Esophagus squamous epithelium (tissue), 5 donors: ENCODE results near the gene SNCAIP. TPM values are rescaled to one million over a fixed set of nuclear protein-coding genes. Genes with fewer than 3 reads are reported as not detected.
"Not testable (repeated sequence)": the region's sequence is repeated elsewhere in the genome, so short reads cannot be mapped to it uniquely, and the experiment has no call there.

Experiments
- DNase-seq: peaks from one replicate; lab custom pipeline; 2025; lab: John Stamatoyannopoulos, UW
- H3K27ac ChIP-seq, 4 donors: fragments of 200-600 bp; sonication (generic); one replicate each; pipeline ENCODE4 v1.5.1; 2016 to 2019; ENCODE audit warnings: mild to moderate bottlenecking in 1 of 4
- H3K27me3 ChIP-seq, 4 donors: fragments of 200-600 bp; sonication (generic); 1 replicate in 3 of 4; 2 replicates in 1 of 4; pipeline versions ENCODE4 v1.5.1 to v1.6.0; 2017 to 2021; ENCODE audit warnings: antibody characterized with exemption in 1 of 4
- H3K36me3 ChIP-seq, 3 donors: fragments of 200-600 bp; sonication (generic); one replicate each; pipeline ENCODE4 v1.5.1; 2016 to 2019
- H3K4me1 ChIP-seq, 3 donors: fragments of 200-600 bp; sonication (generic); one replicate each; pipeline ENCODE4 v1.5.1; 2017 to 2019
- H3K4me3 ChIP-seq, 4 donors: fragments of 200-600 bp; sonication (generic); 1 replicate in 3 of 4; 2 replicates in 1 of 4; pipeline ENCODE4 v1.5.1; 2016 to 2019; ENCODE audit warnings: mild to moderate bottlenecking in 2 of 4, moderate library complexity in 1 of 4
- H3K9me3 ChIP-seq, 3 donors: fragments of 200-600 bp; sonication (generic); one replicate each; pipeline ENCODE4 v1.5.1; 2016 to 2019
- CTCF ChIP-seq, 6 experiments: fragments of 450-650 bp in 4 of 6; fragments of 200-600 bp in 2 of 6; sonication (generic) in 2 of 6; IDR thresholded peaks; one replicate each; pipeline ENCODE4 v1.5.1; 2016 to 2019; ENCODE audit warnings: antibody characterized with exemption in 6 of 6, mild to moderate bottlenecking in 4 of 6, moderate library complexity in 4 of 6
- POLR2A ChIP-seq, 4 donors: fragments of 450-650 bp; IDR thresholded peaks; one replicate each; pipeline ENCODE4 v1.6.1; 2017; ENCODE audit warnings: antibody characterized with exemption in 4 of 4, mild to moderate bottlenecking in 4 of 4, moderate library complexity in 3 of 4
- WGBS, 2 donors: methylation state at CpG; one replicate each; pipeline ENCODE4 v1.1.5; 2018; 5-methylcytosine and 5-hydroxymethylcytosine counted together
- intact Hi-C: fragments of 100-400 bp; cut with DNase I; formaldehyde crosslinking; loops from one replicate; pipeline ENCODE4 v1.15.0; 2022
- total RNA-seq, 4 donors: library from RNA; depleted of rRNA; stranded (reverse); fragments of >200 nt; gene quantifications; one replicate each; pipeline ENCODE4 v1.1.0, GENCODE V29; 2016
- donor health status: DM: yes; HTN: yes; CAD: no.

SNCAIP gene
- total RNA-seq, 4 donors from 2014 or later: 0.48 to 3.3 (median 2.3) TPM

GRCh38 chr5:122478741-122479442, 166.9 kb downstream of the SNCAIP start:
- Histone ChIP-seq H3K4me1 (peaks cover 0 to 27% (median 5%) of the 10 kb centered on the region in 3 donors), H3K9me3 (no peaks in the 10 kb centered on the region), H3K36me3 (no peaks in the 10 kb centered on the region), H3K27ac (peak overlapping the region; percentile 11 to 75 (median 34)), H3K27me3 (no peaks in the 10 kb centered on the region), H3K4me3 (no peak overlapping the region)
- TF ChIP-seq CTCF (IDR thresholded peaks at IDR 0.05) (no peak), POLR2A (IDR thresholded peaks at IDR 0.05) (no peak)
- no peak for DNase-seq
- WGBS, 2 donors: 65 to 69% methylated on average over 2 to 3 of the region's 3 CpGs
- intact Hi-C loops: no loop called here

- H3K27ac ChIP-seq: peak overlapping the region in 3 of 4 donors; percentile 11 to 75 (median 53)
- no peak for DNase-seq
- H3K27me3 ChIP-seq: no peaks in the 10 kb centered on the region
- H3K36me3 ChIP-seq: no peaks in the 10 kb centered on the region
- no peak overlapping the region for H3K4me3 ChIP-seq
- 29 to 33% methylated on average over 1 of the region's 1 CpG for WGBS, 2 donors
- intact Hi-C loops: no loop called here
- TF ChIP-seq CTCF (IDR thresholded peaks at IDR 0.05): no peak
- TF ChIP-seq POLR2A (IDR thresholded peaks at IDR 0.05): no peak
- peaks cover 0 to 26% (median 5%) of the 10 kb centered on the region in 3 donors for H3K4me1 ChIP-seq
- no peaks in the 10 kb centered on the region for H3K9me3 ChIP-seq
These were observed 168.1 kb downstream of the SNCAIP start for GRCh38 chr5:122480146-122480545.

- Histone ChIP-seq H3K9me3 (no peaks in the 10 kb centered on the region), H3K4me1 (peaks cover 0 to 19% (median 2%) of the 10 kb centered on the region in 3 donors), H3K36me3 (no peaks in the 10 kb centered on the region), H3K27me3 (no peaks in the 10 kb centered on the region), H3K27ac (no peak overlapping the region), H3K4me3 (no peak overlapping the region)
- intact Hi-C loops: no loop called here
- DNase-seq: no peak
- no peak for TF ChIP-seq CTCF (IDR thresholded peaks at IDR 0.05)
- no peak for TF ChIP-seq POLR2A (IDR thresholded peaks at IDR 0.05)
- WGBS, 2 donors: 73 to 95% methylated on average over 3 of the region's 3 CpGs
These were observed 172.1 kb downstream of the SNCAIP start for GRCh38 chr5:122484103-122484502.

GRCh38 chr5:122485226-122485625, 173.2 kb downstream of the SNCAIP start:
- peaks cover 0 to 8% (median 0%) of the 10 kb centered on the region in 3 donors for H3K4me1 ChIP-seq
- H3K27ac ChIP-seq: no peak overlapping the region
- no peak overlapping the region for H3K4me3 ChIP-seq
- intact Hi-C loops: no loop called here
- DNase-seq: no peak
- no peaks in the 10 kb centered on the region for H3K36me3 ChIP-seq
- H3K27me3 ChIP-seq: no peaks in the 10 kb centered on the region
- no peaks in the 10 kb centered on the region for H3K9me3 ChIP-seq
- WGBS, 2 donors: 63 to 85% methylated on average over 2 of the region's 2 CpGs
- TF ChIP-seq POLR2A (IDR thresholded peaks at IDR 0.05): no peak

- H3K27ac ChIP-seq, H3K36me3 ChIP-seq, H3K4me1 ChIP-seq, H3K4me3 ChIP-seq, H3K27me3 ChIP-seq, DNase-seq, intact Hi-C loops, H3K9me3 ChIP-seq: not testable (repeated sequence)
- WGBS, 2 donors: 81 to 84% methylated on average over 6 of the region's 6 CpGs
These were observed 174.6 kb downstream of the SNCAIP start for GRCh38 chr5:122486616-122487015.

- H3K27ac ChIP-seq: no peak overlapping the region
- H3K27me3 ChIP-seq: no peaks in the 10 kb centered on the region
- H3K4me1 ChIP-seq: peaks cover 0 to 14% (median 3%) of the 10 kb centered on the region in 3 donors
- H3K4me3 ChIP-seq: no peak overlapping the region
- TF ChIP-seq POLR2A (IDR thresholded peaks at IDR 0.05) (no peak), CTCF (IDR thresholded peaks at IDR 0.05) (no peak)
- no peaks in the 10 kb centered on the region for H3K36me3 ChIP-seq
- intact Hi-C loops: loop anchor here (10.0 kb wide), 1 partner anchor 296 kb away; no protein-coding TSS in a partner anchor
- WGBS, 2 donors: 79 to 80% methylated on average over 5 of the region's 5 CpGs
- H3K9me3 ChIP-seq: no peaks in the 10 kb centered on the region
- no peak for DNase-seq
These were observed 178.7 kb downstream of the SNCAIP start for GRCh38 chr5:122490718-122491117.
